Smooth muscle cell (in vitro differentiated cells): ENCODE data around the gene GZMM. TPM values are rescaled to one million over a fixed set of nuclear protein-coding genes. Genes with fewer than 3 reads are reported as not detected.

Experiments used
- DNase-seq: peaks from one replicate; lab custom pipeline; 2025; ENCODE audit not compliant: unreplicated experiment; lab: John Stamatoyannopoulos, UW
- H2AFZ ChIP-seq: fragments of 200-600 bp; sonication (generic); 2 replicates; pipeline ENCODE4 v1.6.0; 2016; ENCODE audit warnings: antibody characterized with exemption, low read depth, mild to moderate bottlenecking
- H3F3A ChIP-seq: fragments of 200-600 bp; sonication (generic); 2 replicates; pipeline ENCODE4 v1.6.0; 2017; ENCODE audit warnings: antibody characterized with exemption, low read depth
- H3K27ac ChIP-seq: fragments of 200-600 bp; sonication (generic); 2 replicates; pipeline ENCODE4 v1.5.1; 2016; ENCODE audit warnings: low read depth, mild to moderate bottlenecking
- H3K27me3 ChIP-seq: fragments of 200-600 bp; sonication (generic); 2 replicates; pipeline ENCODE4 v1.6.1; 2016; ENCODE audit warnings: low read depth, mild to moderate bottlenecking
- H3K36me3 ChIP-seq: fragments of 200-600 bp; sonication (generic); 2 replicates; pipeline ENCODE4 v1.5.1; 2016; ENCODE audit warnings: low read depth
- H3K4me1 ChIP-seq: fragments of 200-600 bp; sonication (generic); 2 replicates; pipeline ENCODE4 v1.5.1; 2016; ENCODE audit warnings: low read depth
- H3K4me2 ChIP-seq: fragments of 200-600 bp; sonication (generic); 2 replicates; pipeline ENCODE4 v1.6.0; 2016; ENCODE audit warnings: mild to moderate bottlenecking
- H3K4me3 ChIP-seq: fragments of 200-600 bp; sonication (generic); 2 replicates; pipeline ENCODE4 v1.5.1; 2016; ENCODE audit warnings: mild to moderate bottlenecking
- H3K79me2 ChIP-seq: fragments of 200-600 bp; sonication (generic); 2 replicates; pipeline ENCODE4 v1.6.0; 2016; ENCODE audit warnings: low read depth, mild to moderate bottlenecking
- H3K9ac ChIP-seq: fragments of 200-600 bp; sonication (generic); 2 replicates; pipeline ENCODE4 v1.6.0; 2016; ENCODE audit warnings: low read depth
- H3K9me3 ChIP-seq: fragments of 200-600 bp; sonication (generic); replicated peaks from 2 replicates; pipeline ENCODE4 v1.5.1; 2016; ENCODE audit warnings: low read depth
- H4K20me1 ChIP-seq: fragments of 200-600 bp; sonication (generic); 2 replicates; pipeline ENCODE4 v1.6.0; 2016; ENCODE audit warnings: low read depth
- WGBS: methylation state at CpG from one replicate; pipeline ENCODE4 v1.1.7; 2016; ENCODE audit warnings: low lambda C conversion rate; 5-methylcytosine and 5-hydroxymethylcytosine counted together
- polyA plus RNA-seq: library from polyadenylated mRNA; unstranded; fragments of >200 nt; fragmentation: Nextera tagmentation; extraction: Ambion mirVana; gene quantifications from 2 replicates; pipeline ENCODE4 v1.2.1, GENCODE V29; 2016
- total RNA-seq: library from RNA; depleted of rRNA; stranded (reverse); fragments of >200 nt; gene quantifications from 2 replicates; pipeline ENCODE4 v1.2.3, GENCODE V29; 2014
- TF ChIP-seq, protein P1 (sequence below): fragments of 200-600 bp; sonication (generic); IDR thresholded peaks from 2 replicates; pipeline ENCODE4 v1.5.1; 2017; ENCODE audit warnings: borderline replicate concordance, mild to moderate bottlenecking, antibody characterized with exemption; ENCODE audit not compliant: insufficient read depth, poor library complexity, severe bottlenecking

GZMM gene
- not detected in 2 replicates for total RNA-seq
- polyA plus RNA-seq = 0.23 and 0.64 TPM in 2 replicates

- Histone ChIP-seq H3F3A (no peaks in the 10 kb centered on the region), H3K9ac (no peak within 1 kb of the TSS), H4K20me1 (peaks cover 18% of the 10 kb centered on the region), H2AFZ (no peak within 1 kb of the TSS), H3K27me3 (no peaks in the 10 kb centered on the region), H3K79me2 (no peaks in the 10 kb centered on the region), H3K9me3 (no peaks in the 10 kb centered on the region), H3K4me3 (no peak within 1 kb of the TSS), H3K4me1 (no peaks in the 10 kb centered on the region), H3K27ac (no peak within 1 kb of the TSS), H3K36me3 (no peaks in the 10 kb centered on the region), H3K4me2 (no peak within 1 kb of the TSS)
- DNase-seq = no peak
- TF ChIP-seq, protein P1, sequence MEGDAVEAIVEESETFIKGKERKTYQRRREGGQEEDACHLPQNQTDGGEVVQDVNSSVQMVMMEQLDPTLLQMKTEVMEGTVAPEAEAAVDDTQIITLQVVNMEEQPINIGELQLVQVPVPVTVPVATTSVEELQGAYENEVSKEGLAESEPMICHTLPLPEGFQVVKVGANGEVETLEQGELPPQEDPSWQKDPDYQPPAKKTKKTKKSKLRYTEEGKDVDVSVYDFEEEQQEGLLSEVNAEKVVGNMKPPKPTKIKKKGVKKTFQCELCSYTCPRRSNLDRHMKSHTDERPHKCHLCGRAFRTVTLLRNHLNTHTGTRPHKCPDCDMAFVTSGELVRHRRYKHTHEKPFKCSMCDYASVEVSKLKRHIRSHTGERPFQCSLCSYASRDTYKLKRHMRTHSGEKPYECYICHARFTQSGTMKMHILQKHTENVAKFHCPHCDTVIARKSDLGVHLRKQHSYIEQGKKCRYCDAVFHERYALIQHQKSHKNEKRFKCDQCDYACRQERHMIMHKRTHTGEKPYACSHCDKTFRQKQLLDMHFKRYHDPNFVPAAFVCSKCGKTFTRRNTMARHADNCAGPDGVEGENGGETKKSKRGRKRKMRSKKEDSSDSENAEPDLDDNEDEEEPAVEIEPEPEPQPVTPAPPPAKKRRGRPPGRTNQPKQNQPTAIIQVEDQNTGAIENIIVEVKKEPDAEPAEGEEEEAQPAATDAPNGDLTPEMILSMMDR = no peak
- WGBS = 92% methylated on average over 31 of the region's 31 CpGs
These were observed at the start of gene GZMM for GRCh38 chr19:543910-544608. TSS of gene GZMM (plus strand) at chr19:544053. CDS start at chr19:544072, 19 bp downstream.

GRCh38 chr19:494171-495080, 49.4 kb upstream of the GZMM start:
- no peak for DNase-seq
- TF ChIP-seq, protein P1 = no peak
- H3K79me2 ChIP-seq = no peaks in the 10 kb centered on the region
- H3K9me3 ChIP-seq = no peaks in the 10 kb centered on the region
- H3K27me3 ChIP-seq = peaks cover 29% of the 10 kb centered on the region
- no peak overlapping the region for H2AFZ ChIP-seq
- H3K4me3 ChIP-seq = no peak overlapping the region
- H3K9ac ChIP-seq = no peak overlapping the region
- 75% methylated on average over 18 of the region's 22 CpGs for WGBS
- H3K27ac ChIP-seq = no peak overlapping the region
- no peak overlapping the region for H3K4me2 ChIP-seq
- H3K36me3 ChIP-seq = no peaks in the 10 kb centered on the region
- H3F3A ChIP-seq = peaks cover 5% of the 10 kb centered on the region
- H4K20me1 ChIP-seq = no peaks in the 10 kb centered on the region
- peaks cover 8% of the 10 kb centered on the region for H3K4me1 ChIP-seq

- H3K9ac ChIP-seq = no peak overlapping the region
- no peak overlapping the region for H3K4me3 ChIP-seq
- no peak overlapping the region for H3K27ac ChIP-seq
- DNase-seq = no peak
- H3K79me2 ChIP-seq = no peaks in the 10 kb centered on the region
- no peaks in the 10 kb centered on the region for H3K36me3 ChIP-seq
- TF ChIP-seq, protein P1 = no peak
- H3K4me1 ChIP-seq = peaks cover 3% of the 10 kb centered on the region
- peaks cover 32% of the 10 kb centered on the region for H3K27me3 ChIP-seq
- WGBS = 85% methylated on average over 10 of the region's 10 CpGs
- no peak overlapping the region for H2AFZ ChIP-seq
- H3K4me2 ChIP-seq = no peak overlapping the region
- H3F3A ChIP-seq = peaks cover 5% of the 10 kb centered on the region
- no peaks in the 10 kb centered on the region for H3K9me3 ChIP-seq
- H4K20me1 ChIP-seq = no peaks in the 10 kb centered on the region
These were observed 48.8 kb upstream of the GZMM start for GRCh38 chr19:495081-495401.
